Activated naive CD8-positive, alpha-beta T cell treated with anti-CD3 and anti-CD28 coated beads for 36 hours (primary cell): ENCODE measurements around the gene DNHD1. TPM values are rescaled to one million over a fixed set of nuclear protein-coding genes. Genes with fewer than 3 reads are reported as not detected.
A peak's percentile ranks its signal among the peaks of the same experiment; 100 is the strongest.

Source experiments
- DNase-seq: peaks from one replicate; pipeline ENCODE4 v3.0.0; 2021
- H3K27ac Mint-ChIP-seq: one replicate; pipeline ENCODE4 v1.8.0; 2022; ENCODE audit warnings: mild to moderate bottlenecking, moderate library complexity, mixed read lengths
- H3K27me3 Mint-ChIP-seq: one replicate; pipeline ENCODE4 v1.8.0; 2022; ENCODE audit warnings: mild to moderate bottlenecking, mixed read lengths
- H3K36me3 Mint-ChIP-seq: one replicate; pipeline ENCODE4 v1.8.0; 2021; ENCODE audit warnings: mild to moderate bottlenecking, mixed read lengths
- H3K4me1 Mint-ChIP-seq: one replicate; pipeline ENCODE4 v1.8.0; 2021; ENCODE audit warnings: mixed read lengths
- H3K4me3 Mint-ChIP-seq: one replicate; pipeline ENCODE4 v1.8.0; 2022; ENCODE audit warnings: mild to moderate bottlenecking, moderate library complexity, mixed read lengths
- H3K9me3 Mint-ChIP-seq: one replicate; pipeline ENCODE4 v1.8.0; 2022; ENCODE audit warnings: mixed read lengths
- total RNA-seq, 2 experiments: library from RNA; stranded (reverse); gene quantifications; one replicate each; pipeline ENCODE4 v1.2.3, GENCODE V29; 2021

The DNHD1 gene
- total RNA-seq, 2 experiments from 2014 or later = 11.6 to 11.7 TPM

DNA sequence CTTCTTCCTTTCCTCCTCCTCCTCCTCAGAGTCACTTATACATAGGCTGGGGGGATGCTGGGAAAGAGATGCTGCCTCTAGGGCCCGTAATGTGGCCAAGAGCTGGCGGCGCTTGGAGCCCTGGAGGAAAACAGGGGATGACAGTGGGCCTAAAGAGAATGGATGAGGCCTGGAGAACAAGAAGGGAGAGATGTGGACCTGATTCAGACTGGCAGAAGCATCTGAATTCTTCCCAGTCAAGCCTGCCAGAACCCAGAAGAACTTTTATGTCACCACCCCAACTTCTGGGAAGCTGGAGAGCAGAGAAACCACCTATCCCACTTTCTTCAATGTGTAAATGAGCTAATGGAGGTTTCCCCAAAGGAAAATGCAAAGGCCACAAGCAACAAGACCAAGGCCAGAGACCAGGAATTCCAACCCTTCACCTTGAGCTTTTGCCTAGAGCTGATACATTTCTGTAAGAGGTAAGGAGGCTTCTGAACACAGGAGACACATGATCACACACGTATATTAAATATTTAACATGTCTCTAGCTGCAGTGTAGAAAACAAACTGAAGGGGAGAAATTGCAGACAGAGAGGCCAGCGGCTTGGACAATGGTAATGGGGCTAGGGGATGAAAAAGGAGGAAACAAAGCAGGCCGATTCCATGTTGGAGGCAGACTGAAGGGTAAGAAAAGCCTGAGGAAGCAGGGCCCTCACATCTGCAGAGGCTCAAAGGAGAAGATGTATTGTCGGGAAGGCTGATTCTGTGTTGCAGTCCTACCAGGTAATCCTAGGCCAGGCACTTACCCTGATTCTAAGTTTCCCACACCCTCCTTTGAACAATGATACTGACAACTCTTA lies 105.2 kb downstream of the DNHD1 start:
- DNase-seq = no peak
- H3K4me1 Mint-ChIP-seq = peaks cover 34% of the 10 kb centered on the region
- H3K9me3 Mint-ChIP-seq = no peaks in the 10 kb centered on the region
- H3K4me3 Mint-ChIP-seq = no peak overlapping the region
- peaks cover 28% of the 10 kb centered on the region for H3K36me3 Mint-ChIP-seq
- no peaks in the 10 kb centered on the region for H3K27me3 Mint-ChIP-seq
- peak overlapping the region; percentile 22 for H3K27ac Mint-ChIP-seq

DNA sequence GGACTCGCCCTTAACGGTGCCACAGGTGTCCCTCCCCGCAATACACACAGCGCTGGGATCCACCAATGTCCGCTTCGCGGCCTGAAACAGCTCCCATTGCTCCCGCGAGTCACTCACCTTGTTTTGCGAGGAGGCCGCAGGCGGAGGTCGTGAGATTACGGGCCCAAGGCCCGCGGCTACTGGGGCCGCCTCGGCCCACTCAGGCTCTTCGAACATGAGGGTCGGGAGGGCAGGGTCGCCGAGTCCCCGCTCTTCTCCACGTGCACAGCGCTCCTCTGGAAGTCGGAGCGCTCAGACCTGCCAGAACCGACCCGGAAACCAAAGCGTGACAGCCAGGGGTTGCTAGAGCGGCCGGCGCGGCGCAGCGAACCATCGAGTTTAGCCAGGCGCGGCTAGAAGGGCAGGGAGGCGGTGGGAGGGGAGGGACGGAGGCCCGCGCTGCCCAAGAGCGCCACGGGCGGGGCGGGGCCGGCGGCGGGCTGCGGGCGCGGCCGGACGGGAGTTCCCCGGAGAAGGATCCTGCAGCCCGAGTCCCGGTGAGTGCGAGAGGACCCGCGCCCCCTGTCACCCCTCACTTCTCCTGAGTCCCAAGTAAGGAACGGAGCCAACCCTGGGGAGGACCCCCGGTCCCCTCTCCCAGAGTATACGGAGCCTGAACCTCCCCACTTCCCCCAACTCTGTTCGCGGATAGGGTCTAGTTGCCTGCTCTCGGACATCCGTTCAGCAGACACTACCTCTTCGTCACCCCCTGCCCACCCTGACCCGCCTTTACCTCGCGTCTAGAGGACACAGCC lies 106.4 kb downstream of the DNHD1 start, which contains the start of the genes ILK and RRP8:
Gene ILK, plus strand, starts transcription at position 488 of the 794 bp plus-strand sequence. CDS start 498 bp downstream, outside the sequence.
Gene RRP8, minus strand, starts transcription at position 330 of the 794 bp plus-strand sequence. Its CDS starts 114 bp downstream, at position 216.
- Mint-ChIP-seq H3K4me3 (no peak within 1 kb of the TSS), H3K9me3 (no peaks in the 10 kb centered on the region), H3K36me3 (peaks cover 31% of the 10 kb centered on the region), H3K27ac (no peak within 1 kb of the TSS), H3K27me3 (no peaks in the 10 kb centered on the region), H3K4me1 (peaks cover 36% of the 10 kb centered on the region)
- DNase-seq = peak; percentile 89

DNA sequence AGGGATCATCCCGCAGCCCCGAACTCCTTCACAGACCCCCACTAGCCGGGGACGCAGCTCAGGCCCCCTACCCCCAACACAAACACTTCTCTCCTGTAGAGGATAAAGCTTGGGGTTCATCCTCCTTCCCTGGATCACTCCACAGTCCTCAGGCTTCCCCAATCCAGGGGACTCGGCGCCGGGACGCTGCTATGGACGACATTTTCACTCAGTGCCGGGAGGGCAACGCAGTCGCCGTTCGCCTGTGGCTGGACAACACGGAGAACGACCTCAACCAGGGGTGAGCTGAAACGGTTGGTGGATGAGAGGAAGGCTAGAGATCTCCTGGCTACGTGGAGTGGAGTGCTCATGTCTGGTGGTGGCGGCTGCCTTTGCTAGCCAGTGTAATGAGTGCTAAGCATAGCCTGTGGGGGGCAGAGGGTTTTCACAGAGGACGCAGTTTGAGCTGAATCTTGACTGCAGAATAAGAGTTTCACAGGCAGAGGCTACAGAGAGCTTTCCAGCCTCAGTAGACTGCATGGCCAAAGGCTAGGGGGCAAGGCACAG lies 107.1 kb downstream of the DNHD1 start:
- Mint-ChIP-seq H3K4me1 (peaks cover 35% of the 10 kb centered on the region), H3K4me3 (no peak overlapping the region), H3K9me3 (no peaks in the 10 kb centered on the region), H3K27me3 (no peaks in the 10 kb centered on the region), H3K36me3 (peaks cover 33% of the 10 kb centered on the region), H3K27ac (no peak overlapping the region)
- DNase-seq = peak; percentile 54

DNA sequence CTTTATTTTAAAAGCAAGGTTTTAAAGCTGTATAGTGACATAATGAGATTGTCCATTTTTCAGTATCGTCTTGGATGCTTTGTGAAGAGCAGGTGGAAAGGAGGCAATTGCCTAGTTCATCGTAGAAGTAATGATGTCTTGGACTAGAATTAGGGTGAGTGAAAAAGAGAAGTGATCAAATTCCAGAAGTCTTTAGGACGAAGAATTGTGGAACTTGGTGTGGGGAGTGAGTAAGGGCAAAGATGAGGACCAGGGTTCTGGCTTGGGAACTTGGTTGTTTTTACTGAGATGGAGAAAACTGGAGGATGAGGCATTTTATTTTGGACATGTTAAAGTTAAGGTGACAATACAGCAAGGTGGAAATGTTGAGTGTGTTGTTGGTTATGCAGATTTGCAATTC lies 107.7 kb downstream of the DNHD1 start:
- H3K27me3 Mint-ChIP-seq = no peaks in the 10 kb centered on the region
- H3K36me3 Mint-ChIP-seq = peaks cover 31% of the 10 kb centered on the region
- H3K4me3 Mint-ChIP-seq = no peak overlapping the region
- H3K9me3 Mint-ChIP-seq = no peaks in the 10 kb centered on the region
- H3K27ac Mint-ChIP-seq = no peak overlapping the region
- H3K4me1 Mint-ChIP-seq = peaks cover 30% of the 10 kb centered on the region
- no peak for DNase-seq

DNA sequence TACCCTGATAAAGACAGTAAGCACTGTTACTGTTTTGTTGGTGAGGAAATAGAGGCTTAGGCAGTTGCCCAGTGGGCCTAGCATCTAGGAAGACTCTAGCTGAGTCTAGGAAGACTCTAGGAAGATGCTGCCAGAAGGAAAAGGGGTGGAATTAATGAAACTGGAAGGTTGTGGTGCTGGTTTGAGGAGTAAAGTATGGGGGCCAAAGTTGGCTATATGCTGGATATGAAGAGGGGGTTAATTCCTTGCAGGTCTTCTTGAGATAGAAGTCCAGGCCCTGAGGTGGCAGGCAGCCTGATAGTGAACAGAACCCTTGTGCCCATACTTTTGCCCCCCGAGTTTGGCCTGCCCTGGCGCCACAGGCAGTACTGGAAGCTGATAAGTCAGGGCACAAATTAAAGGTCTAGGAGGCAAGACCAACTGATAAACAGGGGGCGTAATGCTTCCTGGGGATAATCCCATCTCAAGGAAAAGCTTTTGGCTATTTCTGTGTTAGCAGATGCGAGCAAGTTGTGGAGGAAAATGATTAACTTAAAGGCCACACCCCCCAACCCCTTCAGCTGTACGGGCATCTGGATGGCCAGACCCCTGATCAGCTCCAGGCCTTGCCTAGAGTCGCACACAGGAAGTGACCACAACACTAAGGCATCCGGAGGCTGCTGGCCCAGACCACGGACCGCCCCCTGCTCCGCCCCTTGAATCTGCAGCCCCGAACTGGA lies 109.5 kb downstream of the DNHD1 start:
- Mint-ChIP-seq H3K4me3 (no peak overlapping the region), H3K27ac (no peak overlapping the region), H3K27me3 (no peaks in the 10 kb centered on the region), H3K36me3 (peaks cover 42% of the 10 kb centered on the region), H3K9me3 (no peaks in the 10 kb centered on the region), H3K4me1 (peaks cover 37% of the 10 kb centered on the region)
- peak; percentile 67 for DNase-seq

DNA sequence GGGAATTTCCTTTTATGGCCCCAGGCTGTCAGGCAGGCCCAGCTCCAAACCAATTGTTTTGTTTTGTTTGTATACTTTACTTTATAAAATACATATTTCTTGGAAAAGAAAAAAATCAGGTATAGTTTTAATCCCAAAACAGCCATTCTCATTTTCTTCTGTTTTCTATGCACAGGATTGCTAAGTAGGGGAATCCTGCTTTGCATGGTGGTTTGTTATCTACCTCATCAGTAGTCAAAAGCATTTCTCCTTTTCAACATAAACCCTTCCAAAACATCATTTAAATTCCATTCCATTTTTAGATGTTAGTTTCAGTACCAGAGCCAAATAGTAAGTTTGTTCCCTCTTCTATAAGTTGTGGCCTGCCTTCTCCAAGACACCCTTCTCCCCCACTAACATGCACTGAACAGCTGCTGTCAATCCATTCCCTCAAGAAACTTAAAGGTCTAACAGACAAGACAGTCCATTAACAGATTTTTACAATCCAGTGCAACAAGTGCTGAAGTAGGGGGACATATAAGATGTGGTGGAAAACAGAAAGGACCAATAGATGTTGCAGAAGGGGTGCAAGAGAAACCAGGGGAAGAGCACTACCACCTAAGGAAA lies 110.2 kb downstream of the DNHD1 start:
- Mint-ChIP-seq H3K27ac (peak overlapping the region; percentile 78), H3K4me3 (peak overlapping the region; percentile 18), H3K36me3 (peaks cover 38% of the 10 kb centered on the region), H3K9me3 (no peaks in the 10 kb centered on the region), H3K27me3 (no peaks in the 10 kb centered on the region), H3K4me1 (peaks cover 30% of the 10 kb centered on the region)
- DNase-seq = no peak

DNA sequence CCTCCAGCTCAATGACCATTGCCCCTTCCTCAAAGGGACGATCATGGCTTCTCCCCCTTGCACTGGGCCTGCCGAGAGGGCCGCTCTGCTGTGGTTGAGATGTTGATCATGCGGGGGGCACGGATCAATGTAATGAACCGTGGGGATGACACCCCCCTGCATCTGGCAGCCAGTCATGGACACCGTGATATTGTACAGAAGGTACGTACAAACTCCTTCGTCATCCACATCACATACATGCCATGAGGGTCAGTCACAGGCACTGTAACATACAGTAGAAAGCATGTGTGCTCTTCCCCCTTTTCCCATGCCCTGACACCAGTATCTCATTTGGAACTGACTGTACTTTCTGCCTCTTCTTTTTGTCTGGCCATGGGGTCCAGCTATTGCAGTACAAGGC lies 110.9 kb downstream of the DNHD1 start:
- Mint-ChIP-seq H3K4me3 (no peak overlapping the region), H3K27me3 (no peaks in the 10 kb centered on the region), H3K36me3 (peaks cover 38% of the 10 kb centered on the region), H3K4me1 (peaks cover 27% of the 10 kb centered on the region), H3K27ac (peak overlapping the region; percentile 78), H3K9me3 (no peaks in the 10 kb centered on the region)
- no peak for DNase-seq

DNA sequence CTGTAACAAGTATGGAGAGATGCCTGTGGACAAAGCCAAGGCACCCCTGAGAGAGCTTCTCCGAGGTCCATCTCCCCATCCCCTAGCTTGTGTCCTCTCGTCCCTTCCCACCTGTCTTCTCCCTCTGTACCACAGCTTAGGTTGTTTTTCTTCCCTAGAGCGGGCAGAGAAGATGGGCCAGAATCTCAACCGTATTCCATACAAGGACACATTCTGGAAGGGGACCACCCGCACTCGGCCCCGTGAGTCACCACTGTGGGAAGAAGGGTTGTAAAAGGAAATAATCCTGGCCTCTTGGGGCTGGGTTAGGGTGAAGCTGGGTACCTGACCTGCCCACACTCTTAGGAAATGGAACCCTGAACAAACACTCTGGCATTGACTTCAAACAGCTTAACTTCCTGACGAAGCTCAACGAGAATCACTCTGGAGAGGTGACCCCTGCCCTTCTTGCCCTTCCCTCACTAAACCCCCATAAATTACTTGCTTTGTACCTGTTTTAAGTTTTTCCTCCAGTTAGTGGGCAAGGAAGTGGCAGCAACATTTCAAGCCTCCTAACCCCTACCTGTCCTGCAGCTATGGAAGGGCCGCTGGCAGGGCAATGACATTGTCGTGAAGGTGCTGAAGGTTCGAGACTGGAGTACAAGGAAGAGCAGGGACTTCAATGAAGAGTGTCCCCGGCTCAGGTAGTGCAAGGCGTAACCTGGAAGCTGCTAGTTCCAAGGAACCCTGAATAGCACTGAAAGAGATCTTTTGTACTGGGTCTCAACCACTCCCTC lies 111.8 kb downstream of the DNHD1 start:
- Mint-ChIP-seq H3K36me3 (peaks cover 38% of the 10 kb centered on the region), H3K27me3 (no peaks in the 10 kb centered on the region), H3K4me3 (no peak overlapping the region), H3K27ac (no peak overlapping the region), H3K4me1 (peaks cover 27% of the 10 kb centered on the region), H3K9me3 (no peaks in the 10 kb centered on the region)
- no peak for DNase-seq

DNA sequence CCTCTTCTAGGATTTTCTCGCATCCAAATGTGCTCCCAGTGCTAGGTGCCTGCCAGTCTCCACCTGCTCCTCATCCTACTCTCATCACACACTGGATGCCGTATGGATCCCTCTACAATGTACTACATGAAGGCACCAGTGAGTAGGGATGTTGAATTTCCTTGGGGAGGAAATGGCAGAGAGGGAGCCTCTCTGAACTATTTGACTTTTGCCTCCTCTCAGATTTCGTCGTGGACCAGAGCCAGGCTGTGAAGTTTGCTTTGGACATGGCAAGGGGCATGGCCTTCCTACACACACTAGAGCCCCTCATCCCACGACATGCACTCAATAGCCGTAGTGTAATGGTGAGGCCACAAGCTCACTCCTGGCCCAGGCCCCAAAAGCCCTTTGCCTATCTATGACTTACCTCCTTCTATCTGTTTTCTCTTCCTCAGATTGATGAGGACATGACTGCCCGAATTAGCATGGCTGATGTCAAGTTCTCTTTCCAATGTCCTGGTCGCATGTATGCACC lies 112.5 kb downstream of the DNHD1 start:
- no peak for DNase-seq
- Mint-ChIP-seq H3K36me3 (peaks cover 38% of the 10 kb centered on the region), H3K4me3 (peak overlapping the region; percentile 62)

DNA sequence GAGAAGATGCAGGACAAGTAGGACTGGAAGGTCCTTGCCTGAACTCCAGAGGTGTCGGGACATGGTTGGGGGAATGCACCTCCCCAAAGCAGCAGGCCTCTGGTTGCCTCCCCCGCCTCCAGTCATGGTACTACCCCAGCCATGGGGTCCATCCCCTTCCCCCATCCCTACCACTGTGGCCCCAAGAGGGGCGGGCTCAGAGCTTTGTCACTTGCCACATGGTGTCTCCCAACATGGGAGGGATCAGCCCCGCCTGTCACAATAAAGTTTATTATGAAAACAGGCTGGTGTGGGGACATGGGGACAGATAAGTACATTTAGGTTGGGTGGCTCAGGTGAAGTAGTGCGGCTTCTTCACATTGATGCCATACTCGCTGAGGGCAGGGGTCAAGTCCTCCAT lies 113.5 kb downstream of the DNHD1 start:
- Mint-ChIP-seq H3K4me1 (peaks cover 27% of the 10 kb centered on the region), H3K27me3 (no peaks in the 10 kb centered on the region), H3K9me3 (no peaks in the 10 kb centered on the region), H3K4me3 (peak overlapping the region; percentile 95), H3K27ac (peak overlapping the region; percentile 93), H3K36me3 (peaks cover 41% of the 10 kb centered on the region)
- no peak for DNase-seq

More for the DNA sequence above, 112.5 kb downstream of the DNHD1 start:
- H3K27me3 Mint-ChIP-seq = no peaks in the 10 kb centered on the region
- H3K27ac Mint-ChIP-seq = peak overlapping the region; percentile 15
- H3K9me3 Mint-ChIP-seq = no peaks in the 10 kb centered on the region
- H3K4me1 Mint-ChIP-seq = peaks cover 27% of the 10 kb centered on the region

DNA sequence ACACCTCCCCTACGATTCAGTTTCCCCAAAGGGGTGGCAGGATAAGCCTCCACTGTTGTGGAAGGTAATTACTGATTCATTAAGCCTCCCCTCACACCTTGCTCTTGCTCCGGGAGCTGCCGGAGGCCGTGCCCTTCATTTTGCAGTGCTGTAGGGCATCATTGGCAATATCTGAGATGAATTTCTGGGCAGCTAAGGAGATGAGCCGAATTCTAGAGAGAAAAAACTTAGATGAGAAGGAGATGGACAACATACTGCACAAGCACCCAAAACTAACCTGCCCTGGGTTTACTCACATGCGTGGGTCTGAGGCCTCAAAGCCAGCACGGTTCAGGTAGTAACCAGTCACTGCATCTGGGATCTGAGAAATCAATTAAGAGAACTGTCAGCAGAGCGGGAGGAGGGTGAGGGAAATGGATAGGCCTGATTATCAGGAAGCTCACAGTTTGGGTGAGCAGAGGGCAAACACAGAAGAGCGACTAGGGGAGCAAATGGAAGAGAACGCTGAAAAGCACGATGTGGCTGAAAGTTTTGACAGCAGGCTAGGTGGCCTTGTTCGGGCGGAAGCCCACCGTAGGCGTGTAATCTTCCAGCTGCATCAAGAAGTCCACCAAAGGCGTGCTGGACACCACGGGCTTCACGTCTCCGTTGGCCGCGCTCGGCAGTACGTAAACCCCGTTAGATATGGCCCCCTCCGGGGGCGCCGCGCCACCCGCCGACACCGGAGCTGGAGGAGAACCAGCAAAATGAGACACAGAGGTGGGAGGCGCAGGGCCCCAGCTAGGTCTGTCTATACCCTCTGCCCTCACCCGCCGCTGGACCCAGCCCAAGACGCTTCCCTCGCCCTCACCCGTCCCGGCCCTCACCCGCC lies 114.2 kb downstream of the DNHD1 start:
- H3K4me1 Mint-ChIP-seq = peaks cover 27% of the 10 kb centered on the region
- peaks cover 43% of the 10 kb centered on the region for H3K36me3 Mint-ChIP-seq
- no peaks in the 10 kb centered on the region for H3K27me3 Mint-ChIP-seq
- peak overlapping the region; percentile 95 for H3K4me3 Mint-ChIP-seq
- peak overlapping the region; percentile 93 for H3K27ac Mint-ChIP-seq
- no peaks in the 10 kb centered on the region for H3K9me3 Mint-ChIP-seq
- peak; percentile 32 for DNase-seq

DNA sequence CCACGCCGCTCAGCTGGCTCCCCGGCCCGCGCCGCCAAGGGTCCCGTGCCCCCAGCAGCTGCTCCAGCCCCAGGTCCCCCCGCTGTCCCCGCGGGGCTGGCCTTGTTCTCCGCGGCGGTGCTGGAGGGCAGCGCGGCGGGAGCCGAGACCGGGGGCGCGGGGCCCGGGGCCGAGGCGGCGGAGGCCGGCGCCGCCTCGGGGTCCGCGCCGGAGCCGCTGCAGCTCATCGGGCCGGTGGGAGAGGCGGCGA lies 114.8 kb downstream of the DNHD1 start:
- DNase-seq = no peak
- Mint-ChIP-seq H3K4me1 (peaks cover 27% of the 10 kb centered on the region), H3K4me3 (peak overlapping the region; percentile 95), H3K9me3 (no peaks in the 10 kb centered on the region), H3K27ac (peak overlapping the region; percentile 93), H3K27me3 (no peaks in the 10 kb centered on the region), H3K36me3 (peaks cover 42% of the 10 kb centered on the region)
